GM23338 (cell line): ENCODE measurements around the gene DOCK11. TPM values are rescaled to one million over a fixed set of nuclear protein-coding genes. Genes with fewer than 3 reads are reported as not detected.

Source experiments
- CREB1 ChIP-seq: fragments of 250-450 bp; sonication (Bioruptor Pico); IDR thresholded peaks from 2 replicates; pipeline ENCODE4 v1.5.0; 2020; ENCODE audit warnings: low read depth, mild to moderate bottlenecking, moderate library complexity
- EZH2 ChIP-seq: fragments of 200-600 bp; sonication (generic); IDR thresholded peaks from one replicate; pipeline ENCODE4 v1.8.0; 2017; ENCODE audit warnings: antibody characterized with exemption, mild to moderate bottlenecking, low read depth; ENCODE audit not compliant: unreplicated experiment
- EZH2phosphoT487 ChIP-seq: fragments of 200-600 bp; sonication (generic); IDR thresholded peaks from one replicate; pipeline ENCODE4 v1.8.1; 2018; ENCODE audit warnings: antibody characterized with exemption; ENCODE audit not compliant: unreplicated experiment
- NANOG ChIP-seq: IDR thresholded peaks from 2 replicates; pipeline ENCODE4 v1.6.1; 2016; ENCODE audit warnings: antibody characterized with exemption, borderline replicate concordance
- POLR2AphosphoS5 ChIP-seq: IDR thresholded peaks from 2 replicates; pipeline ENCODE4 v1.6.1; 2016; ENCODE audit warnings: antibody characterized with exemption, low read depth
- REST ChIP-seq: IDR thresholded peaks from one replicate; pipeline ENCODE4 v1.6.1; 2018; ENCODE audit warnings: antibody characterized with exemption; ENCODE audit not compliant: unreplicated experiment
- STAT1 ChIP-seq: IDR thresholded peaks from one replicate; pipeline ENCODE4 v1.6.1; 2016; ENCODE audit warnings: antibody characterized with exemption; ENCODE audit not compliant: unreplicated experiment
- ZNF331 ChIP-seq: fragments of 250-450 bp; sonication (Bioruptor Pico); IDR thresholded peaks from 2 replicates; pipeline ENCODE4 v1.5.0; 2020; ENCODE audit warnings: low read depth, mild to moderate bottlenecking, moderate library complexity
- ZNF462 ChIP-seq: fragments of 250-450 bp; sonication (Bioruptor Pico); IDR thresholded peaks from 2 replicates; pipeline ENCODE4 v1.5.0; 2020; ENCODE audit warnings: mild to moderate bottlenecking, moderate library complexity
- polyA plus RNA-seq: library from polyadenylated mRNA; unstranded; fragments of >200 nt; fragmentation: Nextera tagmentation; extraction: Ambion mirVana; gene quantifications from 2 replicates; pipeline ENCODE4 v1.2.1, GENCODE V29; 2016
- total RNA-seq: library from RNA; depleted of rRNA; stranded (reverse); fragments of >200 nt; shearing (Covaris generic); gene quantifications from 2 replicates; pipeline ENCODE4 v1.2.3, GENCODE V29; 2014

DOCK11 gene
- total and polyA plus RNA-seq, 2 experiments from 2014 or later, result 6.0 to 12.3 TPM

- TF ChIP-seq ZNF462 (CRISPR knock-in tag), result no peak
- no peak for TF ChIP-seq REST
- TF ChIP-seq POLR2AphosphoS5, result no peak
- TF ChIP-seq NANOG, result no peak
- no peak for TF ChIP-seq ZNF331 (CRISPR knock-in tag)
- TF ChIP-seq STAT1, result no peak
- no peak for TF ChIP-seq CREB1
- TF ChIP-seq EZH2phosphoT487, result no peak
- no peak for TF ChIP-seq EZH2
Observed at GRCh38 chrX:118493653-118494297, 1.8 kb upstream of the DOCK11 start (continued).
